ENCODE data around the gene ZNF548.

Gene ZNF548

DNA sequence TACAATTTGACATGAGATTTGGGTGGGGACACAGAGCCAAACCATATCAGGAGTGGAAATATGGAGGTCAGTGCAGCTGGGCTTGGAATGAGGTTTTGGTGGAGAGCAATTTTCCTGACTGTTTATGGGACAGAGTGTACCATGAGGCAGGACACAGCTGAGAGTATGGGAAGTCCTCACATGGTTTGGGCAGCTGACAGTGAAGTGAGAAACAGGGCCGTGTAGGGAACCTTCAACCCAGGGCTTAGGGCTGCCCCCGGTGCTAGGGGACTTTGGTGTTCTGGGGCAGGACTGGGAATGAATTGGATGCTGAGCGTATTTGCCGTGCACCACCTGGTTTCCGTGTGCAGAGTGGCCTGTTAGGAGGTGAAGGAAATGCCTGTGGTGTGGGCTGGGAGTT, 6.1 kb downstream of the ZNF548 start:
- H3K9me3 ChIP-seq (ENCODE audit: control insufficient read depth, insufficient read depth, low read length) = no peaks in the 10 kb centered on the region
- no peak for DNase-seq (ENCODE audit: low read depth, low spot score)
- no peak overlapping the region for H3K27ac ChIP-seq (ENCODE audit: low read length)
- no peak overlapping the region for H3K4me3 ChIP-seq (ENCODE audit: low read length)
- no peaks in the 10 kb centered on the region for H3K27me3 ChIP-seq (ENCODE audit: control insufficient read depth, insufficient read depth, low read length)
- no CpG with 5 or more reads among the region's 5 CpGs for WGBS (ENCODE audit: insufficient coverage, insufficient read length)
- H3K36me3 ChIP-seq (ENCODE audit: control insufficient read depth, insufficient read depth, low read length) = peaks cover 6% of the 10 kb centered on the region; the same call in 1 of the 2 replicates
- H3K4me1 ChIP-seq (ENCODE audit: control insufficient read depth, insufficient read depth, low read length) = no peaks in the 10 kb centered on the region

GRCh38 chr19:57398868-57399267, 9.2 kb downstream of the ZNF548 start:
- H3K9me3 ChIP-seq (ENCODE audit: control insufficient read depth, insufficient read depth, low read length) = no peaks in the 10 kb centered on the region
- WGBS (ENCODE audit: insufficient coverage, insufficient read length) = no CpG with 5 or more reads among the region's 5 CpGs

DNA sequence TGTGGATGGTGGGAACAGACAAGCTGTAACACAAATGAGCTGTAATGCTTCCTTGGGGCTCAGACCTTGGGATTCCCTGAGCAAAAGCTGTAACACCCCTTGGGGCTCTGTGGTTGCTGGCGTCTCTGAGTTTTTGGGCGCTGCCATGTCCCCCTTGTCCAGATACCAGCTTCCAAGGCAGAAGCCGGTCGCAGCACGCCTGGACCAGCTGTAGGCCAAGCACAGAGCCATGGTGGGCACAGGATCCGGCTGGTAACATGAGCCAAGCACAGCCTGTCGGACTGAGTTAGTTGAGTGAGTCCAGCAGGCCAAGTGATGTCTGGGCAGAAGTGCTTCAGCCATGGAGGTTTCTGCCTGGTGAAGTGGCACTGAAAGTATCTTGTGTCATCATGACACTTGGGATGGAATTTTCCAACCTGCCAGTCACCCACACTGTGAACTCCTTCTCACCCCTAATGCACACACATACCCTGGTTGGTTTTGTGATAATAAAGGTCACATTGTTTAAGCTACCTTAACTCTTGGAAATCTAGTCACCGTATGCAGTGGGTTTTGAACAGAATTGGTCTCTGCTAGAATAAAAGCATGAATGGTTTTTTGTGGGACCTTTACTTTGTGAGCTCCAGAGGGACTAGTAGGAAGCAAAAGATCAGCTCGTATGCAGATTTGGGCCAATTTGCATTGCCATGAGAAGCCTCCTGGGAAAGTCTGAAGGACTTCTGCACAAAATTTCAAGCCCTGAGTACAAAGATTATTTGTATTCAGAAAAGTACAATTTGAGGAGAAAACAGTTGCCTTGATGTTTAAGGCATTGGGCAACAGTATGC, 14.3 kb downstream of the ZNF548 start:
- WGBS (ENCODE audit: insufficient coverage, insufficient read length) = no CpG with 5 or more reads among the region's 9 CpGs
- no peak overlapping the region for H3K27ac ChIP-seq (ENCODE audit: low read length)
- H3K27me3 ChIP-seq (ENCODE audit: control insufficient read depth, insufficient read depth, low read length) = no peaks in the 10 kb centered on the region
- no peaks in the 10 kb centered on the region; the same call in 1 of the 2 replicates for H3K36me3 ChIP-seq (ENCODE audit: control insufficient read depth, insufficient read depth, low read length)
- no peaks in the 10 kb centered on the region for H3K9me3 ChIP-seq (ENCODE audit: control insufficient read depth, insufficient read depth, low read length)
- H3K4me1 ChIP-seq (ENCODE audit: control insufficient read depth, insufficient read depth, low read length) = no peaks in the 10 kb centered on the region
- DNase-seq (ENCODE audit: low read depth, low spot score) = no peak
- H3K4me3 ChIP-seq (ENCODE audit: low read length) = no peak overlapping the region

More at GRCh38 chr19:57398868-57399267, 9.2 kb downstream of the ZNF548 start:
- no peaks in the 10 kb centered on the region for H3K27me3 ChIP-seq (ENCODE audit: control insufficient read depth, insufficient read depth, low read length)
- H3K4me3 ChIP-seq (ENCODE audit: low read length) = no peak overlapping the region
- H3K4me1 ChIP-seq (ENCODE audit: control insufficient read depth, insufficient read depth, low read length) = no peaks in the 10 kb centered on the region
- no peak overlapping the region for H3K27ac ChIP-seq (ENCODE audit: low read length)
- no peak for DNase-seq (ENCODE audit: low read depth, low spot score)
- peaks cover 6% of the 10 kb centered on the region; the same call in 1 of the 2 replicates for H3K36me3 ChIP-seq (ENCODE audit: control insufficient read depth, insufficient read depth, low read length)

DNA sequence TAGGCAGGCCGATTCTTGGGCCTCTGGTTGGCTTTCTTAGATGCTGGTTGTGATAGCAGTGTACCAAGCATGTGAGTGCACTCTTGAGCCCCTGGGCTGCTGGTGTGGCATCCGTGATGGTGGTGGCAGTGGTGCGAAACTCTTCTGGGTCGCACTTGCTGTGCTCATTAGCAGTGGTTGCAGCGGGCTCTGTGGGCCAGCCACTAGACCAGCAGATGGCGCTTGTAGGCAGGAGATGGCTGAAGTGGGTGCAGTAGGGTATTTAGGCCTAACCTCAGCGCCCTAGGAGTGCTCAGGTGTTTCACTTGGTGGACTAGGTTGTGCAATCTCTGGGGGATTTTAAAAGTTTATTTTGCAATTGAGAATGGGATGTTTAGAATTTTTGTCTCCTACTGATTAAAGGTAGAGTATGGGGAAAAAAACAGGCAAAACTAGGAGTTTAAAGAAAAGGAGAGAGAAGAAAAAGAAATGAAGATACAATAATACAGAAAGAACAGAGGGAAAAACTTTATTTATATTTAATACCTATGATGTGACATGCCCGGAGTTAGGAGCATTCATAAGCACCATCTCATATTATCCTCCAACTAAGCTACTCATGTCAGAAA, 17.0 kb downstream of the ZNF548 start:
- peak; percentile 67 for DNase-seq (ENCODE audit: low read depth, low spot score)
- no CpG with 5 or more reads among the region's 8 CpGs for WGBS (ENCODE audit: insufficient coverage, insufficient read length)
- Histone ChIP-seq H3K27me3 (ENCODE audit: control insufficient read depth, insufficient read depth, low read length) (no peaks in the 10 kb centered on the region), H3K4me1 (ENCODE audit: control insufficient read depth, insufficient read depth, low read length) (no peaks in the 10 kb centered on the region), H3K4me3 (ENCODE audit: low read length) (no peak overlapping the region), H3K9me3 (ENCODE audit: control insufficient read depth, insufficient read depth, low read length) (no peaks in the 10 kb centered on the region), H3K27ac (ENCODE audit: low read length) (no peak overlapping the region), H3K36me3 (ENCODE audit: control insufficient read depth, insufficient read depth, low read length) (no peaks in the 10 kb centered on the region)

DNA sequence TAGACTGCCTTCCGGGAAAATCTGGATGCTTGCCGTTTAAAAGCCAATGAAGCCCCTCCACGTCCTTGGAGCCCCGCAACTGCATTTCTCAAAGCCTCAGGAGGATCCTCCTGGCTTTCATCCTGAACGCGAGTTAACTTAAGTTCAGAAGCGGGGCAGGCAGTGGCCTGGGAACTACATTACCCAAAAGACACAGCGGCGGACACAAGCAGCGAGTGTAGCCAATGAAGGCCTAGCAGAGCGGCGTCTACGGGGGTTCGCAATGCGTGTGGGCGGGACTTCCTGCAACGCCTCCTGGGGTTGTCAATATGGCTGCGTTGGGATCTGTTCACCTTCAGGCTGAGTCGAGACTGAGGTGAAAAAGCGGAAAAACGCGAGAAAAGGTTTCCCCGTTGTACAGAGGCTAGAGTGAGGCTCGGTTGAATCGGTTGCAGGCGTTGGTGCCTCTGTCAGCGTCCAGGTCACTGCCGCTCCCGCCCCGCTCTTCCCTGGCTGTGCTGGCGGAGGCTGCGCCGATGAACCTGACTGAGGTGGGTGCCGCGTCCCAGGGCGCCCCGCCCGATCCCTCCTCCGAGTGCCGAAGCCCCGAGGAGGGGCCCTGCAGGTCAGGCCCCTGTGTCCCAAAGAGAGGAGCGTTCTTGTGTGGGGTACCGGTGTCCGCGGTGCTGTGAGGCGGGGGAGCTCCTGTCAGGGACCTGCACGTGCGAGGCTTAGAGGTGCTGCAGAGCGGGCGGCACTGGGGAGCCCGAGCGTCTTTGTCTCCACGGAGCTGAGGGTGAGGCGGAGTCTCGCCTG, 21.4 kb downstream of the ZNF548 start, which contains the start of gene ZNF17:
Gene ZNF17 (plus strand): TSS at position 285 of the 795 bp plus-strand sequence. CDS start 2,455 bp downstream, outside the sequence.
- WGBS (ENCODE audit: insufficient coverage, insufficient read length) = no CpG with 5 or more reads among the region's 55 CpGs
- no peaks in the 10 kb centered on the region for H3K27me3 ChIP-seq (ENCODE audit: control insufficient read depth, insufficient read depth, low read length)
- H3K9me3 ChIP-seq (ENCODE audit: control insufficient read depth, insufficient read depth, low read length) = no peaks in the 10 kb centered on the region
- no peak within 1 kb of the TSS for H3K27ac ChIP-seq (ENCODE audit: low read length)
- H3K4me3 ChIP-seq (ENCODE audit: low read length) = peak within 1 kb of the TSS; percentile 73
- H3K36me3 ChIP-seq (ENCODE audit: control insufficient read depth, insufficient read depth, low read length) = no peaks in the 10 kb centered on the region
- no peaks in the 10 kb centered on the region; the same call in 1 of the 2 replicates for H3K4me1 ChIP-seq (ENCODE audit: control insufficient read depth, insufficient read depth, low read length)
- DNase-seq (ENCODE audit: low read depth, low spot score) = peak; percentile 82

DNA sequence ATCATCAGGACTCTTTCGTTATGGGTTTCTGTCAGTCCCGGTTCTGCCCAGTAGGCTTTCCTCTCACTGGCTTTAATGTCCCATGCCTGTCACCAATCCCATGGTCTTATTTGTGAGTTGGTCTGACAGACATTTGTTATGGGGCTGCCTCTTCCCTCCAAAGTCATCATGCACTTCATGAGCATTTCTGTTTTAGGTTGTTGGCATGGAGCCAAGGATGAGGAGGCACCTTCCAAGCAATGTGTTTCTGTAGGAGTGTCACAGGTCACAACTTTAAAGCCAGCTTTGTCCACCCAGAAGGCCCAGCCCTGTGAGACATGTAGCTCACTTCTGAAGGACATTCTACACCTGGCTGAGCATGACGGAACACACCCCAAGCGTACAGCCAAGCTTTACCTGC, 29.8 kb downstream of the ZNF548 start:
- no peak for DNase-seq (ENCODE audit: low read depth, low spot score)
- Histone ChIP-seq H3K27ac (ENCODE audit: low read length) (no peak overlapping the region), H3K4me1 (ENCODE audit: control insufficient read depth, insufficient read depth, low read length) (no peaks in the 10 kb centered on the region), H3K36me3 (ENCODE audit: control insufficient read depth, insufficient read depth, low read length) (no peaks in the 10 kb centered on the region; the same call in 1 of the 2 replicates), H3K9me3 (ENCODE audit: control insufficient read depth, insufficient read depth, low read length) (no peaks in the 10 kb centered on the region), H3K4me3 (ENCODE audit: low read length) (no peak overlapping the region), H3K27me3 (ENCODE audit: control insufficient read depth, insufficient read depth, low read length) (no peaks in the 10 kb centered on the region; the same call in 1 of the 2 replicates)
- WGBS (ENCODE audit: insufficient coverage, insufficient read length) = no CpG with 5 or more reads among the region's 4 CpGs

GRCh38 chr19:57421037-57421436, 31.4 kb downstream of the ZNF548 start:
- no peak overlapping the region for H3K27ac ChIP-seq (ENCODE audit: low read length)
- no peaks in the 10 kb centered on the region; the same call in 1 of the 2 replicates for H3K27me3 ChIP-seq (ENCODE audit: control insufficient read depth, insufficient read depth, low read length)
- H3K4me1 ChIP-seq (ENCODE audit: control insufficient read depth, insufficient read depth, low read length) = no peaks in the 10 kb centered on the region
- H3K4me3 ChIP-seq (ENCODE audit: low read length) = no peak overlapping the region
- H3K9me3 ChIP-seq (ENCODE audit: control insufficient read depth, insufficient read depth, low read length) = no peaks in the 10 kb centered on the region
- H3K36me3 ChIP-seq (ENCODE audit: control insufficient read depth, insufficient read depth, low read length) = no peaks in the 10 kb centered on the region; the same call in 1 of the 2 replicates
- no peak for DNase-seq (ENCODE audit: low read depth, low spot score)
- no CpG with 5 or more reads among the region's 3 CpGs for WGBS (ENCODE audit: insufficient coverage, insufficient read length)

DNA sequence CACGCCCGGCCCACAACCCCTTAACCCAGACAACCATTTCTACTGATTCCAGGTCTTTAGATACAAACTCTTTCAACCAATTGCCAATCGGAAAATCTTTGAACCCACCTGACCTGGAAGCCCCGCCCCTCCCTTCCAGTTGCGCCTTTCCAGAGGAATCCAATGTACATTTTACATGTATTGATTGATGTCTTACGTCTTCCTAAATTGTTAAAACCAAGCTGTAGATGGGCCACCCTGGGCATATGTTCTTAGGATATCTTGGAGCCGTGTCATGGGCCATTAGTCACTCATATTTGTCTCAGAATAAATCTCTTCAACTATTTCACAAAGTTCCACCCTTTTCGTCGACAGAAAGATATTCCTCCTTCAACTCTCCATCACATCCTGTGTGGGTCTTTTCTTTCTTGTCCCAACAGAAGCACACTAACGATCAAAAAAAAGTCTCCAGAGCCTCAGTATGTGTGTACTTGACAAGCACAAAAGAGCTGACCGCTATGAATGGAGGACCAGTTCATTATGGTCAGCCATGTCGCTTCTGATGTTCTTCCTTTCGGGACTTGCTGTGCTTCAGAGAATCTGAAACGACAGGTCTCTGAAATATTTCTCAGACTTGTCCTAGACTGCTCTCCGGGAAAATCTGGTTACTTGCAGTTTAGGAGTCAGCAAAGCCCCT, 44.9 kb downstream of the ZNF548 start:
- H3K36me3 ChIP-seq (ENCODE audit: control insufficient read depth, insufficient read depth, low read length) = no peaks in the 10 kb centered on the region; the same call in 1 of the 2 replicates
- no peaks in the 10 kb centered on the region; the same call in 1 of the 2 replicates for H3K4me1 ChIP-seq (ENCODE audit: control insufficient read depth, insufficient read depth, low read length)
- peak overlapping the region; percentile 83; the same call in 1 of the 2 replicates for H3K4me3 ChIP-seq (ENCODE audit: low read length)
- H3K9me3 ChIP-seq (ENCODE audit: control insufficient read depth, insufficient read depth, low read length) = no peaks in the 10 kb centered on the region
- H3K27me3 ChIP-seq (ENCODE audit: control insufficient read depth, insufficient read depth, low read length) = no peaks in the 10 kb centered on the region
- no CpG with 5 or more reads among the region's 15 CpGs for WGBS (ENCODE audit: insufficient coverage, insufficient read length)
- no peak overlapping the region for H3K27ac ChIP-seq (ENCODE audit: low read length)
- DNase-seq (ENCODE audit: low read depth, low spot score) = no peak

DNA sequence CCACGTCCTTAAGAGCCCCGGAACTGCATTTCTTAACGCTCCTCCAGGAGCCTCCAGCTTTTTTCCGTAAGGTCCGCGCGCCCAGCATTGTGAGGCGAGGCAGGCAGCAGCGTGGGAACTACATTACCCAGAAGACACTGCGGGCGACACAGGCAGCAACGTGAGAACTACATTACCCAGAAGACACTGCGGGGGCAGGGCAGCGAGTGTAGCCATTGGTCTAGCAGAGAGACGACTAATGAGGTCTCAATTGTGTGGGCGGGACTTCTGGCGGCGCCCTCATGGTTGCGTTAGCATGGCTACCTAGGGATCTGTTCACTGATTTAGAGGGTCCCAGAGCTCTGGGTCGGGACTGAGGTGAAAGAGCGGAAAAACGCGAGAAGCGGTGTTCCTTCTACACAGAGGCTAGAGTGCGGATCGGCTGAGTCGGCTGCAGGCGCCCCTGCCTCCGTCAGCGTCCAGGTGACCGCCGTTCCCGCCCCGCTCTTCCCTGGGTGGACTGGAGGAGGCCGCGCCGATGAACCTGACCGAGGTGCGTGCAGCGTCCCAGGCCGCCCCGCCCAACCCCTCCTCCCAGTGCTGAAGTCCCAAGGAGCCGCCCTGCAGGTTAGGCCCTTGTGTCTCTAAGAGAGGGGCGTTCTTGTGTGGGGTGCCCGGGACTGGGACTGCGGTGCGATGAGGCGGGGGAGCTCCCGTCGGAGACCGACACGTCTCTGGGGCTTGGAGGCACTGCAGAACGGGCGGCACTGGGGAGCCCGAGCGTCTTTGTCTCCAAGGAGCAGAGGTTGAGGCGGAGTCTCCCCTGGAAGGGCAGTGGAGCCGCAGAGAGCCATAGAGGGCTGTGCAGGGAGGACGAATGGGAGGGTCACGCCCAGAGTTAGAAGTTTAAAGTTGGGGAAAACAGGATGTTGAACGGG, 45.7 kb downstream of the ZNF548 start, which contains the start of gene ZNF749:
Gene ZNF749 (plus strand): TSS at position 264 of the 917 bp plus-strand sequence. CDS start 254 bp downstream, at position 518.
- no peaks in the 10 kb centered on the region; the same call in 1 of the 2 replicates for H3K36me3 ChIP-seq (ENCODE audit: control insufficient read depth, insufficient read depth, low read length)
- H3K4me3 ChIP-seq (ENCODE audit: low read length) = peak within 1 kb of the TSS; percentile 83; the same call in 1 of the 2 replicates
- no peak within 1 kb of the TSS for H3K27ac ChIP-seq (ENCODE audit: low read length)
- H3K9me3 ChIP-seq (ENCODE audit: control insufficient read depth, insufficient read depth, low read length) = no peaks in the 10 kb centered on the region
- WGBS (ENCODE audit: insufficient coverage, insufficient read length) = no CpG with 5 or more reads among the region's 61 CpGs
- no peaks in the 10 kb centered on the region; the same call in 1 of the 2 replicates for H3K4me1 ChIP-seq (ENCODE audit: control insufficient read depth, insufficient read depth, low read length)
- peak; percentile 98 for DNase-seq (ENCODE audit: low read depth, low spot score)
- no peaks in the 10 kb centered on the region for H3K27me3 ChIP-seq (ENCODE audit: control insufficient read depth, insufficient read depth, low read length)

Measured in iPS DF 6.9 (cell line).